PFSK-1 (cell line): ENCODE results near the gene MAP6D1.

Source experiments
- POLR2AphosphoS5 ChIP-seq: IDR thresholded peaks from 2 replicates; pipeline ENCODE4 v1.6.1; 2012; ENCODE audit warnings: low read depth, mild to moderate bottlenecking, control low read depth, low read length, moderate library complexity
- SIN3A ChIP-seq: IDR thresholded peaks from 2 replicates; pipeline ENCODE4 v1.6.1; 2012; ENCODE audit warnings: mild to moderate bottlenecking, low read length, moderate library complexity, borderline replicate concordance; ENCODE audit not compliant: insufficient read depth
- TAF1 ChIP-seq: IDR thresholded peaks from 2 replicates; pipeline ENCODE4 v1.6.1; 2012; ENCODE audit warnings: low read length, control low read depth, borderline replicate concordance; ENCODE audit not compliant: insufficient read depth
- TF ChIP-seq, protein P1 (sequence below), 2 experiments: IDR thresholded peaks; 2 replicates each; pipeline versions ENCODE4 v1.6.1 to v1.8.0; 2011 to 2012; ENCODE audit warnings: low read depth in 2 of 2, low read length in 2 of 2, control low read depth in 1 of 2, inconsistent platforms in 1 of 2, mild to moderate bottlenecking in 1 of 2, moderate library complexity in 1 of 2; ENCODE audit not compliant: insufficient read depth in 1 of 2

DNA sequence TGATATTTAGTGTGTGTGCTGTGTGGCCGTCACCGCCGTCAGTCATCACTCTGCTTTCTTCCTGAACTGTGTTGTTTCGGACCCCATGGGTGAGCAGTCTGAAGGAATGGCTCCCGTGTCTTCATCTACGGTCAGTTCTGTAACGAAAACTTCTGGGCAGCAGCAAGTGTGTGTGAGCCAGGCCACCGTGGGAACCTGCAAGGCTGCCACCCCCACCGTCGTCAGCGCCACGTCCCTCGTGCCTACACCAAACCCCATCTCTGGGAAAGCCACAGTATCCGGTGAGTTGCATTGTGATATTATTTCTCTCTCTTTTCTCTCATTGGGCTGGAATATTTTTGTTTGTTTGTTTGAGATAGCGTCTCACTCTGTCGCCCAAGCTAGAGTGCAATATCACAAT, 34.7 kb downstream of the MAP6D1 start:
- TF ChIP-seq TAF1 (no peak), POLR2AphosphoS5 (no peak), SIN3A (no peak)
- TF ChIP-seq, protein P1, sequence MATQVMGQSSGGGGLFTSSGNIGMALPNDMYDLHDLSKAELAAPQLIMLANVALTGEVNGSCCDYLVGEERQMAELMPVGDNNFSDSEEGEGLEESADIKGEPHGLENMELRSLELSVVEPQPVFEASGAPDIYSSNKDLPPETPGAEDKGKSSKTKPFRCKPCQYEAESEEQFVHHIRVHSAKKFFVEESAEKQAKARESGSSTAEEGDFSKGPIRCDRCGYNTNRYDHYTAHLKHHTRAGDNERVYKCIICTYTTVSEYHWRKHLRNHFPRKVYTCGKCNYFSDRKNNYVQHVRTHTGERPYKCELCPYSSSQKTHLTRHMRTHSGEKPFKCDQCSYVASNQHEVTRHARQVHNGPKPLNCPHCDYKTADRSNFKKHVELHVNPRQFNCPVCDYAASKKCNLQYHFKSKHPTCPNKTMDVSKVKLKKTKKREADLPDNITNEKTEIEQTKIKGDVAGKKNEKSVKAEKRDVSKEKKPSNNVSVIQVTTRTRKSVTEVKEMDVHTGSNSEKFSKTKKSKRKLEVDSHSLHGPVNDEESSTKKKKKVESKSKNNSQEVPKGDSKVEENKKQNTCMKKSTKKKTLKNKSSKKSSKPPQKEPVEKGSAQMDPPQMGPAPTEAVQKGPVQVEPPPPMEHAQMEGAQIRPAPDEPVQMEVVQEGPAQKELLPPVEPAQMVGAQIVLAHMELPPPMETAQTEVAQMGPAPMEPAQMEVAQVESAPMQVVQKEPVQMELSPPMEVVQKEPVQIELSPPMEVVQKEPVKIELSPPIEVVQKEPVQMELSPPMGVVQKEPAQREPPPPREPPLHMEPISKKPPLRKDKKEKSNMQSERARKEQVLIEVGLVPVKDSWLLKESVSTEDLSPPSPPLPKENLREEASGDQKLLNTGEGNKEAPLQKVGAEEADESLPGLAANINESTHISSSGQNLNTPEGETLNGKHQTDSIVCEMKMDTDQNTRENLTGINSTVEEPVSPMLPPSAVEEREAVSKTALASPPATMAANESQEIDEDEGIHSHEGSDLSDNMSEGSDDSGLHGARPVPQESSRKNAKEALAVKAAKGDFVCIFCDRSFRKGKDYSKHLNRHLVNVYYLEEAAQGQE (IDR thresholded peaks at IDR 0.05; ENCODE audit: insufficient read depth in 1 of 2, low read depth in 2 of 2, low read length in 2 of 2): no peak
